HL-60 (cell line): ENCODE data around the gene EVA1C.
A peak's percentile ranks its signal among the peaks of the same experiment; 100 is the strongest.
"Not testable (repeated sequence)": the region's sequence is repeated elsewhere in the genome, so short reads cannot be mapped to it uniquely, and the experiment has no call there.

Experiments used
- DNase-seq, 2 experiments: peaks; one replicate each; pipeline ENCODE4 v3.0.0-alpha.2; 2010 to 2020; ENCODE audit warnings: low read depth in 1 of 2, low spot score in 1 of 2
- H3K27ac ChIP-seq: fragments of 250-450 bp; sonication (Bioruptor Pico); replicated peaks from 2 replicates; pipeline ENCODE4 v1.5.1; 2020; ENCODE audit warnings: mild to moderate bottlenecking, moderate library complexity
- H3K27me3 ChIP-seq: fragments of 250-450 bp; sonication (Bioruptor Pico); 2 replicates; pipeline ENCODE4 v1.5.1; 2021; ENCODE audit warnings: mild to moderate bottlenecking, moderate library complexity; ENCODE audit not compliant: insufficient read depth, poor library complexity, severe bottlenecking
- H3K4me3 ChIP-seq: replicated peaks from 2 replicates; pipeline ENCODE4 v1.5.1; 2011; ENCODE audit warnings: mild to moderate bottlenecking, control low read depth, low read length; ENCODE audit not compliant: insufficient read depth
- GABPA ChIP-seq: IDR thresholded peaks from 2 replicates; pipeline ENCODE4 v1.6.1; 2012; ENCODE audit warnings: low read depth
- POLR2AphosphoS5 ChIP-seq: IDR thresholded peaks from 2 replicates; pipeline ENCODE4 v1.6.1; 2012; ENCODE audit warnings: low read depth
- SPI1 ChIP-seq: IDR thresholded peaks from 2 replicates; pipeline ENCODE4 v1.6.1; 2012; ENCODE audit warnings: low read depth, mild to moderate bottlenecking, borderline replicate concordance
- TF ChIP-seq, protein P1 (sequence below): IDR thresholded peaks from 2 replicates; pipeline ENCODE4 v1.6.1; 2012; ENCODE audit warnings: low read depth; ENCODE audit not compliant: insufficient replicate concordance
- TF ChIP-seq, protein P2 (sequence below): IDR thresholded peaks from one replicate; pipeline ENCODE4 v1.5.1; 2011; ENCODE audit warnings: low read length, control low read depth, inconsistent platforms; ENCODE audit not compliant: insufficient read depth

EVA1C gene

DNA sequence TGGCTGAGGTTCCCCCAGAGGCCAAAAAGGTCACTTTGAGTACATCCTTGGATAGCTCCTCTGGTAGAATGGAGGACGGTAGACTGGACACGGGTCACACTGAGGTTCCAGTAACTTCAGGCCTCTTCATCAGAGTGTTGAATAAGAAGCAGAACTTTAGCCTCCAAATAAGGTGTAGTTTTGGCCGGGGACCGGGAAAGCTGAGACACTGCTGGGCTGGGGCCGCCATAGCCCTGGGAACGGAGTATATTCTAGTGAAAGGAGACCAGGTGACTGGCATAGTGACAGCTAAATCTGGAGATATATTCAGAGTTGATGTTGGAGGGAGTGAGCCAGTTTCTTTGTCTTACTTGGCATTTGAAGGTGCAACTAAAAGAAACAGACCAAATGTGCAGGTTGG is 84.1 kb downstream of the EVA1C start:
- Histone ChIP-seq H3K27ac (no peak overlapping the region), H3K4me3 (no peak overlapping the region), H3K27me3 (no peaks in the 10 kb centered on the region)
- DNase-seq: no peak
- TF ChIP-seq POLR2AphosphoS5 (no peak), SPI1 (no peak), GABPA (no peak)
- TF ChIP-seq, protein P1, sequence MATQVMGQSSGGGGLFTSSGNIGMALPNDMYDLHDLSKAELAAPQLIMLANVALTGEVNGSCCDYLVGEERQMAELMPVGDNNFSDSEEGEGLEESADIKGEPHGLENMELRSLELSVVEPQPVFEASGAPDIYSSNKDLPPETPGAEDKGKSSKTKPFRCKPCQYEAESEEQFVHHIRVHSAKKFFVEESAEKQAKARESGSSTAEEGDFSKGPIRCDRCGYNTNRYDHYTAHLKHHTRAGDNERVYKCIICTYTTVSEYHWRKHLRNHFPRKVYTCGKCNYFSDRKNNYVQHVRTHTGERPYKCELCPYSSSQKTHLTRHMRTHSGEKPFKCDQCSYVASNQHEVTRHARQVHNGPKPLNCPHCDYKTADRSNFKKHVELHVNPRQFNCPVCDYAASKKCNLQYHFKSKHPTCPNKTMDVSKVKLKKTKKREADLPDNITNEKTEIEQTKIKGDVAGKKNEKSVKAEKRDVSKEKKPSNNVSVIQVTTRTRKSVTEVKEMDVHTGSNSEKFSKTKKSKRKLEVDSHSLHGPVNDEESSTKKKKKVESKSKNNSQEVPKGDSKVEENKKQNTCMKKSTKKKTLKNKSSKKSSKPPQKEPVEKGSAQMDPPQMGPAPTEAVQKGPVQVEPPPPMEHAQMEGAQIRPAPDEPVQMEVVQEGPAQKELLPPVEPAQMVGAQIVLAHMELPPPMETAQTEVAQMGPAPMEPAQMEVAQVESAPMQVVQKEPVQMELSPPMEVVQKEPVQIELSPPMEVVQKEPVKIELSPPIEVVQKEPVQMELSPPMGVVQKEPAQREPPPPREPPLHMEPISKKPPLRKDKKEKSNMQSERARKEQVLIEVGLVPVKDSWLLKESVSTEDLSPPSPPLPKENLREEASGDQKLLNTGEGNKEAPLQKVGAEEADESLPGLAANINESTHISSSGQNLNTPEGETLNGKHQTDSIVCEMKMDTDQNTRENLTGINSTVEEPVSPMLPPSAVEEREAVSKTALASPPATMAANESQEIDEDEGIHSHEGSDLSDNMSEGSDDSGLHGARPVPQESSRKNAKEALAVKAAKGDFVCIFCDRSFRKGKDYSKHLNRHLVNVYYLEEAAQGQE: no peak

DNA sequence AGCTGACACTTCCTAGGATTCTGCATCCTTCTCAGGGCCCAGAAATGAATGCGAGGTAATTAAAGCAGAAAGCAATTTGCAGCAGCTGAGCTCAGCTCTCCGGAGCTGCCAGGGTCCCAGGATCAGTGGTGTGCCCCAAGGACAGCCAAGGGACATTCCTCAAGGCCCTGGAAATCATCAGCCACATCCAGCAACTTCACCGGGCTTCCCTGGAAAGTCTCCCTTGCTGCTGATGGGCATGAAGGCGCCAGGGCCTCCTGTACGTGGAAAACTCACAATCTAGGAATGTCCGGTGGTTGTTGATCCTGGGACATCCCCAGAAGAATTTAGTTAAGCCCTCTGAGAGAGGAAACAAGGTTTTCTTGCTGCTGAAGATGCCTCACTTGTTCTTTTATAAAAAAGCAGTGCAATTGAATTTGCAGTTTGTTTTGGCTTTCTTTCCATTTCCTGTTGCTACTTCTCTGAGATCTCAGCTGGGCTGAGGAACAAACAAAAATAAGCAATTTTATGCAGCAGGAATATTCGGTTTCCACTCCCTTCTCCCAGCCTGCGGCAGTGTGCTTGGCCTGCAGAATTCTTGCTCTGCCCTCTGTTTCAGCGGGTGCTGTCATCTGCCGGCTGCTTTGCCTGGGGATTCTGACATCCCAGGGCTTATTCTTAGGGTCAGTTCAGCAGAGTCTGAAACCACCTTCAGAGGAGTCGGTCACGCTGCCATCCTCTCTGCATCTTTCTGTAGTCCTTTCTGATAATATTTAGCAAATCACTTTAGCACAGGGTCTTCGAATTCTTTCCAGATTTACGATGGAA is 86.9 kb downstream of the EVA1C start:
- Histone ChIP-seq H3K4me3 (no peak overlapping the region), H3K27me3 (no peaks in the 10 kb centered on the region), H3K27ac (no peak overlapping the region)
- DNase-seq: no peak
- no peak for TF ChIP-seq SPI1
- TF ChIP-seq POLR2AphosphoS5: no peak
- TF ChIP-seq, protein P2, sequence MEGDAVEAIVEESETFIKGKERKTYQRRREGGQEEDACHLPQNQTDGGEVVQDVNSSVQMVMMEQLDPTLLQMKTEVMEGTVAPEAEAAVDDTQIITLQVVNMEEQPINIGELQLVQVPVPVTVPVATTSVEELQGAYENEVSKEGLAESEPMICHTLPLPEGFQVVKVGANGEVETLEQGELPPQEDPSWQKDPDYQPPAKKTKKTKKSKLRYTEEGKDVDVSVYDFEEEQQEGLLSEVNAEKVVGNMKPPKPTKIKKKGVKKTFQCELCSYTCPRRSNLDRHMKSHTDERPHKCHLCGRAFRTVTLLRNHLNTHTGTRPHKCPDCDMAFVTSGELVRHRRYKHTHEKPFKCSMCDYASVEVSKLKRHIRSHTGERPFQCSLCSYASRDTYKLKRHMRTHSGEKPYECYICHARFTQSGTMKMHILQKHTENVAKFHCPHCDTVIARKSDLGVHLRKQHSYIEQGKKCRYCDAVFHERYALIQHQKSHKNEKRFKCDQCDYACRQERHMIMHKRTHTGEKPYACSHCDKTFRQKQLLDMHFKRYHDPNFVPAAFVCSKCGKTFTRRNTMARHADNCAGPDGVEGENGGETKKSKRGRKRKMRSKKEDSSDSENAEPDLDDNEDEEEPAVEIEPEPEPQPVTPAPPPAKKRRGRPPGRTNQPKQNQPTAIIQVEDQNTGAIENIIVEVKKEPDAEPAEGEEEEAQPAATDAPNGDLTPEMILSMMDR: no peak
- TF ChIP-seq, protein P1: no peak
- no peak for TF ChIP-seq GABPA

DNA sequence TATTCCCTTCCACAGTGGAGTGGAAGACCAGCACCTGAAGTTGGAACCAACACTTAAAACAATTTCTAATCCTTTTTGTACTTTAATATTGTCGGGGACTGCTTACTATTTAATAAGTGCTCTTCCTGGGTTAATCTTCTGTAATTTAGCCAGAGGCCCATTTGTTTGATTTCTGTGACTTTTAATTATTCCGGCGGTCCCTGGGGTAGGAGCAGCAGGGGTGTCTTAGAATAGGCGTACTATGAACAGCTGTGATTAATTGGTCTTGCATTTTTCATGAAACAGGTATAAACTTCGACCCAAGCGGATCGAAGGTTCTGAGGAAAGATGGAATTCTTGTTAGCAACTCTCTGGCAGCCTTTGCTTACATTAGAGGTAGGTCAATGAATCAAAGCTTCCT is 91.1 kb downstream of the EVA1C start:
- H3K4me3 ChIP-seq, H3K27ac ChIP-seq, H3K27me3 ChIP-seq, DNase-seq: not testable (repeated sequence)

DNA sequence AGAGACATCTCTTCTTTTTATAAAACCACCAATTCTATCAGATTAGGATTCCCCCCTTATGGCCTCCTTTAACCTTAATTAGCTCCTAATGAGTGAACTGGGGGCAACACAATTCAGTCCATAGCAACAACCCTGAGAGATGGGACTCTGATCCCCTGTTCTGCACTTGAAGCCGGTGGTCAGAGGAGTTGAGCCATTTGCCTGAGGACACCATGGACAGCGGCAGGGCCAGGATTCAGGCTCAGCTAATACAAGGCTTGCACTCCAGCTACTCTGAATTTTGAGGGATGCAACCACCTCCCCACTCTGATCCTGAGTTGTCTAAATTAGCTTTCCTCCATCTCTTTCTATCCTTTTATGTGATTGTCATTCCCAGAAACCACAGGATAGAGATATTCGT is 93.3 kb downstream of the EVA1C start:
- not testable (repeated sequence) for H3K27ac ChIP-seq, H3K4me3 ChIP-seq, H3K27me3 ChIP-seq, DNase-seq
- TF ChIP-seq, protein P1: peak; percentile 83

DNA sequence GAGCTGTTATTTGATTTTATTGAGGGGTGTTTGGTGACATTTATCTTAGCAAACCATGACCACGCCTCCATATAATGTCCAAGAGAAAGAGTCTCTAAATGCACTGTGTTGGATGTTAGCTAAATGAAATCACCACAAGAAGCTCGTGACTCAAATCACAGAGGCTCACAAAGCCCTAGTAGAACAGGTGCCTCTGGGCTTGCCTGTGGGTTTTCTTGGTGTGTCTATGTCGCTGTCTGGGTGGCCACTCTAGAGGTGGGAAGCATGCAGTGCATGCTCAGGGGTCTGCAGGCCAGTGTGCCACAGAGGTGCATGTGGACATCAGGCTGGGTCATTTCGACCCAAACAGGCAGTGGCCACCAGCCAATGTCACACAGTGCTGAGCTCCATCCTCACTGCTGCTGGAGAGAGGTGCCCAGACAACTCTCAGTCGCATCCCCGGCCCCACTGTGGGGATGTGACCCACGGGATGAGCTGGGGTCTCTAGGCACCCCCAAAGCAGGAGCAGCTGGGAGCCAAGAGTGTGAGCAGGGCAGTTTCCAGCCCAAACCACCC is 94.0 kb downstream of the EVA1C start:
- H3K27me3 ChIP-seq, H3K4me3 ChIP-seq, DNase-seq, H3K27ac ChIP-seq: not testable (repeated sequence)
